ENCODE results near the gene SHISA7.

SHISA7 gene

GRCh38 chr19:55443045-55443823, at the start of gene SHISA7:
Gene SHISA7, minus strand, starts transcription at chr19:55443300. Its CDS starts 437 bp downstream, at chr19:55442863.
- no peak for DNase-seq

DNA sequence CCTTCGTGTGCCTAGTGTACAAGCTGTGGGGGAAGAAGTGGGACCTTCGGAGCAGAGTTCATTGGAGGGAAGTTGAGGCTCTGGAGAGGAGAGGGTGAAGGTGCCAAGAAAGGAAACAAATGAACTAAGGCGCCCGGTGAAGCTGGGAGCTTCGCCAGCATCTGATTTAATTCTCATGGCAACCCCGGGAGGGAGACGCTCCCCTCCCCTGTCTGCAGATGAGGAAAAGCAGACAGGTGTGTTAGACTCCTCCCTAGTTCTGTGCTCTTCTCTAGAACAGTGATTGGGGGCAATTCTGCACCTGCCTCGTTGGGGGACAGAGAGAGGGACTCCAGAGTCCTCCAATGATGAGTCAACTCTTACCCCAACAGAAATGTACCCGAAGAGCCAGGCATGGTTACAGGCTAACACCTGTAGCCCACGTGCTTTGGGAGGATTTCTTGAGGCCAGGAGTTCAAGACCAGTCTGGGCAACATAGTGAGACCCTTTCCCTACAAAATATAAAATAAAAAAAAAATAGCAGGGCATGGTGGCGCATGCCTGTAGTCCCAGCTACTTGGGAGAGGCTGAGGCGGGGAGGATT, 49.4 kb upstream of the SHISA7 start:
- no peak for DNase-seq

- DNase-seq, result no peak
Measured at GRCh38 chr19:55491546-55492360, 48.7 kb upstream of the SHISA7 start.

DNA sequence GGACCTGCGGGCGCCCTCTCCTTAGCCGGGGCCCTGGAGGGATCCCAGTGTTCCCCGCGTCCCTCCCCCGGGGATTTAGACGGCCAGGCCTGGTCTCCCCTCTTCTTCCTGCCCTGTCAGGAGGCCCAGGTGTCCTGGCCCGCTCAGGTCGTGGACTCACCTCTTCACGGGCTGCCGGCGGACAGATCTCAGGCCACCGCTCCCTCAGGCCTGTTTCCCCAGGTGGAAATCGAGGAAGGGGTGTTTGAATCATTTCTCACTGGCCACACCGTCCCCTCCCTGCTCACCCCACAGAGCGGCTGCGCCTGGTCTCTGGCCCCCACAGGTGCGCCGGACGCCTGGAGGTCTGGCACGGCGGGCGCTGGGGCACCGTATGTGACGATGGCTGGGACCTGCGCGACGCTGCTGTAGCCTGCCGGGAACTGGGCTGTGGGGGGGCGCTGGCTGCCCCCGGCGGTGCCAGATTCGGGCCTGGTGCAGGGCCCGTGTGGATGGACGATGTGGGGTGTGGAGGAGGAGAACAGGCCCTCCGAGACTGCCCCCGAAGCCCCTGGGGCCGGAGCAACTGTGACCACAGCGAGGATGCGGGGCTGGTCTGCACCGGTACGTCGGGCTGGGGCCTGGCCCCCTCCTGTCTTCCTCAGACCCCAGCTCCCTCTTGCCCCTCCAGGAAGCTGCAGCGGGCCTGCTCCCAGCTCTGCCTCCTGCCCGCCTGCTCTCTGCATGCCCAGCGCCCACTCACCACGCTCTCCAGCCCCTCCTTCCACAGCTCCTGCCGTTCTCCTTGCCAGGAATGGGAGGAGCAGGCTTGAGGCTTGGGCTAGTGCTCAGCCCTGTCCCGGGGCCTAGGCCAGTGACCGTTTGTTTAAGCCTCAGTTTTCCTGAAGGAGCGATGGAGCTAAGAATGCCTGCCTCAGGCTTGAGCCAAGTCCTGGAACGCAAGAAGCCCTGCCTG, 47.7 kb upstream of the SHISA7 start:
- DNase-seq, result no peak

DNA sequence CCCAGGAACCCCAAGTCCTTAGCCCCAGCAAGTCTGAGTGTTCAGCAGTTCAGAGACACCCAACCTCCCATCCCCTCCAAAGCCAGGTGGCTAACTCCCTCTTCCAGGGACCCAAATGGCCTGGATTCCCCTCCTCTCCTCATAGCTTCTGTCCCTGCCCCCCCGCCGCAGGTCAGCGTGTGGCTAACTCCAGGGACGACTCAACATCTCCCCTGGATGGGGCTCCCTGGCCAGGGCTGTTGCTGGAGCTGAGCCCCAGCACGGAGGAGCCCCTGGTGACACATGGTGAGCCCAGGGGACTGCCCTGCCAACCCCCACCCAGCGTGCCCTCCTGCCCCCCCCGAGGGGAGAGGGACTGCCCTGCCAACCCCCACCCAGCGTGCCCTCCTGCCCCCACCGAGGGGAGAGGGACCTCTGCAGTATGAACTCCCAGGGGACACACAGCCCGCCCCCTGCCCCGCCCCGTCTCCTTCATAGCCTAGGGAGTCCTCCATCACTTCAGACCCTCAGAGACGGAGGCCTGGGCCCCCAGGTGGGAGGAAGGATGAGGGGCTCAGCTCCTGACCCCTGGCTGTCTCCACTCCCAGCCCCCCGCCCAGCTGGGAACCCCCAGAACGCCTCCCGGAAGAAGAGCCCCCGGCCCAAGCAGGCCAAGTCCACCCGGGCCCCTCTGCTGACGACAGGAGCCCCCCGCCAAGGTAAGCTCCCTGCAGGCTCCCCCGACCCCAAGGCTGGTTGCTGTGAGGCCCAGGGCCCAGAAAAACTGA, 46.8 kb upstream of the SHISA7 start:
- no peak for DNase-seq

- DNase-seq, result no peak
Measured at GRCh38 chr19:55488986-55489710, 46.0 kb upstream of the SHISA7 start.

- DNase-seq, result no peak
Measured at GRCh38 chr19:55487924-55488687, 45.0 kb upstream of the SHISA7 start, which contains the start of gene SSC5D. Gene SSC5D, plus strand, starts transcription at chr19:55488436. Its CDS starts 154 bp downstream, at chr19:55488590.

DNA sequence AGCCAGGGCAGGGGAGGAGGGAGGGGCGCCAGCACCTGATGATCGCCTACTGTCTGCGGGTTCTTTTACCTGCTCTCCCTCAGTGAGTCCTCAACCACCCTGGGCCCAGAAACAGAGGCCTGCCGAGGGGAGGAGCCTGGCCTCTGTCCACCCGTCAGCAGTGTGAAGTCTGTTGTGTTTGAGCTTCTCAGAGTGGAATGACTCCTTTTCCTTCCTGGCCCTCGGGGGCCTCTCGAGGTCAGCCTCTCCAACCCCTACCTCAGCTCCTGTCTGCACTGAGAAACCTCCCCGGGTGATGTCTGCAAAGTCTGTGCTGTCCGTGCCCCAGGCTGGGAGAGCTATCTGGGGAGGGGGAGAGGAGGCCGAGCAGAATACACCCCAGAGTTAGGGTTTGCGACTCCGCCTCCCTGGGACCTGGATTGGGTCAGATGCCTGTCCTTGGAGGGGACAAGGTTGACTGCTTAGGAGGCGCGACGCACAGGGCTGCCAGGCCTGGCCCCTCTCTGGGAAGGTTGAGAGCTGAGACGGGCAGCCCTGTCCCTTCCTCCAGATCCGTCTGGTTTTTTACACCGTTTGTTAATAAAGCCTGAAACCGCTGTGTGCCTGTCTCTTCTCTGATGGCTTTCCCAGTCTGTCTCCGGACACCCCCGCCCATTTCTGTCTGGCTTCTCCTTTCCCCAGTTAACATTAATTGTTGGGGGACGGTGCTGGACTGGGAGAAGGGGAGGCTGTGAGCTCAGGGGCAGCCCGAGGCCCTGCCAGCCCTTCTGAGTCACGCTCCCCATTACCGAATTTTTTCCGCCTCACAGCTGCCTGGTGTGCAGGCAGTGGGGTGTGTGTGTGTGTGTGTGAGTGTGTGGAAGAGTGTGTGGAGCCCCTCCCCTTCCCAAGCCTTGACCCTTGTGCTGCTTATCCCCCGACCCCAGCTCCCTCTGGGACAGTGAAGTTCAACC, 44.1 kb upstream of the SHISA7 start:
- DNase-seq, result no peak

GRCh38 chr19:55486043-55486970, 43.2 kb upstream of the SHISA7 start:
- DNase-seq, result no peak

DNA sequence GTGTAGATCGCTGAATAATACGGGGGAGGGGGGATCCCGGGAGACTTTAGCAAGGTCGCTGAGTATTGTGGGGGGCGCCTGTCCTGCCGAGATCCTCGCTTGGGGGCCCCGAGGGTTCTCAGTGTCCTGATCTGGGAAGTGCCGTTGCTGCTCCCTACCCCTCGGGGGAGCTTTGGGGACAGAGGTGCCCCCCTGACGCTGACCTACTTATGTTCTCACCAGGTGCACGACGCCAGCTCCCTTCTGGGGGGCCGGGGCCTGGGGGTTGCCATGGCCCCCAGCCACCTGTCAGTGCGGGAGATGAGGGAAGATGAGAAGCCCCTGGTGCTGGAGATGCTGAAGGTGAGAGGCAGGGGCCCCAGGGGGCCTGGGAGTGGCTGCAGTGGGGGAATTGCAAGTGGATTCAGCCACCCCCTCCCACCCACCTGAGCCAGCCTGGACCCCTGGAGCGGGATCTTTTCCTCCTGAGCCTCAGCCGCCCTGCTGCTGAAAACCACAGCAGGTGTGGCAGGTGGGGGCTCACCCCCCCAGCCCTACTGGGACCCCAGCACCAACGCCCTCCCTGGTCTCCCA, 42.4 kb upstream of the SHISA7 start:
- DNase-seq, result no peak

DNA sequence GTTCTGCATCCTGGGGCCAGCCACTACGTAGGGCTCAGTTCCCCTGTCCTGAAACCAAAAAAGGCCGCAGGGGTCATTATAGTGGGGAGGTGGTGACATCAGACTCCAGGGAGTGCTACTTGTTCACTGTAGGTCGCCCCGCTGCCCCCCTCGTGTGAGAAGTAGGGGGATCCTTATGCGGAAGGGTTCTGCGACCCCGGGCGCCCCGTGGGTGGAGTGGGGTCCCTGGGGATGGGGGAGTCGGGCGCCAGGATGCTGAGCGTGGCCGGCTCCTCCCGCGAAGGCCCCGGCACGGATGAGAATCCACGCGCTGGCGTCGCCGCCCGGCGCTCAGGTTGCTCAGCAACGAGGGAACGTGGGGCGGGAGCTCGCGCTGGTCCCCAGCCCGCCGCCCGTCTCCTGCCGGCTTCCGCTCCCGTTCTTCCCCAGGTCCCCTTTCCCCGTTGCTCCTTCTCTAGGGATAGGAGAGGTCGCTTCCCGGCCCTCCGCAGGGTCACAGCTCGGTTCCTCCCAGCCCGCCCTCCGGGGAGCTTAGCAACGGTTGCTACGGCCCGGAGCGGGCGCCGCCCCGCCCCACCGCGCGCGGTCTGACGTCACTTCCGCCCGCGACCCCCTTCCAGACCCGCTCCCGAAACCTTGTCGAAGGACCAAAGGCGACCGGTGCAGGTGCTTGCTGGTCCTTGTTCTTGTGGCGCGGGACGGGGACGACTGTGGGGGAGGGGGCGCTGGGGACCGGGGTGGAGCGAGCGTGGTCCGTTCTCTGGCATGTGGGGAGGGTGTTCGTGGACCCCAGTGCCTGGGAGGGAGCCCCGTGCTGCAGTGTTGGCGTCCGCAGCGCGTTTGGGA, 41.7 kb upstream of the SHISA7 start, which contains the start of gene NAT14:
Gene NAT14, plus strand, starts transcription at position 596 of the 846 bp plus-strand sequence. CDS start 521 bp downstream, outside the sequence.
- peak; percentile 72 for DNase-seq

GRCh38 chr19:55483706-55484592, 40.8 kb upstream of the SHISA7 start:
- DNase-seq, result no peak

GRCh38 chr19:55482967-55483705, 40.0 kb upstream of the SHISA7 start:
- no peak for DNase-seq

Measured in CD4-positive, alpha-beta T cell treated with Interleukin-21 for 1 hour (primary cell).